CD4-positive, alpha-beta T cell treated with Interleukin-10 for 1 hour (primary cell): ENCODE measurements around the gene ANKRD9.
A peak's percentile ranks its signal among the peaks of the same experiment; 100 is the strongest.
"Not testable (repeated sequence)": the region's sequence is repeated elsewhere in the genome, so short reads cannot be mapped to it uniquely, and the experiment has no call there.

Source experiments
- DNase-seq: peaks from one replicate; pipeline ENCODE4 v3.0.0-alpha.2; 2020

The ANKRD9 gene

GRCh38 chr14:102538602-102539543 is 29.3 kb upstream of the ANKRD9 start:
- no peak for DNase-seq

GRCh38 chr14:102537981-102538601 is 28.5 kb upstream of the ANKRD9 start:
- DNase-seq, result no peak

GRCh38 chr14:102532204-102532658 is 22.7 kb upstream of the ANKRD9 start:
- DNase-seq, result no peak

GRCh38 chr14:102530828-102531478 is 21.4 kb upstream of the ANKRD9 start:
- peak; percentile 17 for DNase-seq

GRCh38 chr14:102528431-102529170 is 19.0 kb upstream of the ANKRD9 start:
- no peak for DNase-seq

GRCh38 chr14:102525929-102526497 is 16.4 kb upstream of the ANKRD9 start:
- no peak for DNase-seq

GRCh38 chr14:102525219-102525928 is 15.8 kb upstream of the ANKRD9 start:
- peak; percentile 57 for DNase-seq

GRCh38 chr14:102524451-102525218 is 15.1 kb upstream of the ANKRD9 start:
- DNase-seq, result peak; percentile 93

GRCh38 chr14:102523569-102524450 is 14.2 kb upstream of the ANKRD9 start:
- DNase-seq, result no peak

- no peak for DNase-seq
These were observed 13.6 kb upstream of the ANKRD9 start for GRCh38 chr14:102523200-102523568.

GRCh38 chr14:102519709-102520108 is 10.1 kb upstream of the ANKRD9 start:
- DNase-seq, result not testable (repeated sequence)

GRCh38 chr14:102518063-102518648 is 8.6 kb upstream of the ANKRD9 start:
- DNase-seq, result no peak

- DNase-seq, result no peak
These were observed 8.0 kb upstream of the ANKRD9 start for GRCh38 chr14:102517392-102518062.

GRCh38 chr14:102516531-102517391 is 7.2 kb upstream of the ANKRD9 start:
- peak; percentile 61 for DNase-seq

GRCh38 chr14:102514987-102515733 is 5.6 kb upstream of the ANKRD9 start:
- DNase-seq, result no peak

- no peak for DNase-seq
These were observed 4.6 kb upstream of the ANKRD9 start for GRCh38 chr14:102513899-102514772.
